Thyroid gland (tissue), 4 donors: ENCODE measurements around the gene MRPL46. TPM values are rescaled to one million over a fixed set of nuclear protein-coding genes. Genes with fewer than 3 reads are reported as not detected.

Experiments
- DNase-seq, 2 donors: peaks; one replicate each; pipeline ENCODE4 v3.0.0-alpha.2; 2019
- H3K27ac ChIP-seq, 3 donors: fragments of 200-600 bp; sonication (generic); 1 replicate in 2 of 3; 2 replicates in 1 of 3; pipeline ENCODE4 v1.5.1; 2016 to 2019; ENCODE audit warnings: mild to moderate bottlenecking in 1 of 3, moderate library complexity in 1 of 3
- H3K27me3 ChIP-seq: fragments of 200-600 bp; sonication (generic); one replicate; pipeline ENCODE4 v1.5.1; 2019
- H3K36me3 ChIP-seq, 2 donors: fragments of 200-600 bp; sonication (generic); one replicate each; pipeline ENCODE4 v1.5.1; 2016 to 2019
- H3K4me1 ChIP-seq, 2 donors: fragments of 200-600 bp; sonication (generic); one replicate each; pipeline ENCODE4 v1.5.1; 2017 to 2019
- H3K4me3 ChIP-seq, 3 donors: fragments of 200-600 bp; sonication (generic); replicated peaks in 1 of 3; 1 replicate in 2 of 3; 2 replicates in 1 of 3; pipeline ENCODE4 v1.5.1; 2016; ENCODE audit warnings: mild to moderate bottlenecking in 1 of 3
- H3K9me3 ChIP-seq: fragments of 200-600 bp; sonication (generic); one replicate; pipeline ENCODE4 v1.5.1; 2017
- CTCF ChIP-seq, 6 experiments: fragments of 200-600 bp in 3 of 6; fragments of 450-650 bp in 3 of 6; sonication (generic) in 3 of 6; IDR thresholded peaks; one replicate each; pipeline ENCODE4 v1.5.1; 2016 to 2019; ENCODE audit warnings: antibody characterized with exemption in 6 of 6, mild to moderate bottlenecking in 2 of 6, inconsistent platforms in 1 of 6, moderate library complexity in 1 of 6
- POLR2A ChIP-seq, 2 donors: fragments of 450-650 bp; IDR thresholded peaks; one replicate each; pipeline ENCODE4 v1.6.1; 2017; ENCODE audit warnings: antibody characterized with exemption in 2 of 2, mild to moderate bottlenecking in 2 of 2, moderate library complexity in 1 of 2
- WGBS, 2 donors: methylation state at CpG; one replicate each; pipeline ENCODE4 v1.1.5; 2017; 5-methylcytosine and 5-hydroxymethylcytosine counted together
- intact Hi-C: fragments of 100-400 bp; cut with DNase I; formaldehyde crosslinking; loops from one replicate; pipeline ENCODE4 v1.15.1; 2023
- total RNA-seq, 4 donors: library from RNA; depleted of rRNA; stranded (reverse); fragments of >200 nt; gene quantifications; one replicate each; pipeline ENCODE4 v1.2.3, GENCODE V29; 2016

Gene MRPL46
- total RNA-seq, 4 donors from 2014 or later = 17.3 to 30.5 (median 26.0) TPM

- WGBS, 2 donors = 62 to 68% methylated on average over 2 of the region's 2 CpGs
Observed at GRCh38 chr15:88426304-88426703, 40.9 kb downstream of the MRPL46 start.

GRCh38 chr15:88423331-88423730 lies 43.9 kb downstream of the MRPL46 start:
- DNase-seq = no peak
- Histone ChIP-seq H3K9me3 (no peaks in the 10 kb centered on the region), H3K27ac (no peak overlapping the region), H3K4me1 (no peaks in the 10 kb centered on the region), H3K4me3 (no peak overlapping the region), H3K27me3 (no peaks in the 10 kb centered on the region), H3K36me3 (no peaks in the 10 kb centered on the region)
- intact Hi-C loops = no loop called here
- TF ChIP-seq CTCF (IDR thresholded peaks at IDR 0.05) (no peak), POLR2A (IDR thresholded peaks at IDR 0.05) (no peak)
- WGBS, 2 donors = 80 to 82% methylated on average over 8 of the region's 8 CpGs

More at GRCh38 chr15:88426304-88426703, 40.9 kb downstream of the MRPL46 start:
- Histone ChIP-seq H3K27me3 (no peaks in the 10 kb centered on the region), H3K36me3 (no peaks in the 10 kb centered on the region), H3K27ac (no peak overlapping the region), H3K4me1 (no peaks in the 10 kb centered on the region), H3K9me3 (no peaks in the 10 kb centered on the region), H3K4me3 (no peak overlapping the region)
- TF ChIP-seq POLR2A (IDR thresholded peaks at IDR 0.05) (no peak), CTCF (IDR thresholded peaks at IDR 0.05) (no peak)
- no peak for DNase-seq
- intact Hi-C loops = no loop called here

- no peak for DNase-seq
- WGBS, 2 donors = 68% methylated on average over 3 of the region's 3 CpGs
- Histone ChIP-seq H3K27ac (no peak overlapping the region), H3K4me3 (no peak overlapping the region), H3K27me3 (no peaks in the 10 kb centered on the region), H3K4me1 (no peaks in the 10 kb centered on the region), H3K9me3 (no peaks in the 10 kb centered on the region), H3K36me3 (no peaks in the 10 kb centered on the region)
- intact Hi-C loops = no loop called here
- TF ChIP-seq CTCF (IDR thresholded peaks at IDR 0.05) (no peak), POLR2A (IDR thresholded peaks at IDR 0.05) (no peak)
Observed at GRCh38 chr15:88419830-88420229, 47.4 kb downstream of the MRPL46 start.

Other genes with a start within 250 kb of the MRPL46 start
- gene NTRK3, start 210.6 kb downstream of the MRPL46 start, total RNA-seq = 1 to 10 TPM in 3 of 4 donors, under 1 TPM in 1; 0.94 to 3.2 (median 1.8) TPM
- gene MRPS11, start 320 bp upstream of the MRPL46 start, total RNA-seq = 10 to 100 TPM; 44.2 to 95.3 (median 65.0) TPM
- gene DET1, start 79.3 kb upstream of the MRPL46 start, total RNA-seq = 10 to 100 TPM in 3 of 4 donors, 1 to 10 TPM in 1; 8.8 to 11.2 (median 10.6) TPM
- 10 to 100 TPM; 21.6 to 32.8 (median 27.3) TPM for gene AEN, start 154.0 kb upstream of the MRPL46 start, total RNA-seq
- gene ISG20, start 171.6 kb upstream of the MRPL46 start, total RNA-seq = 10 to 100 TPM; 14.3 to 47.8 (median 35.1) TPM